GM19397 (cell line): ENCODE measurements around the gene LSM2.

Experiments used
- ATAC-seq: cut with Tn5 transposase; IDR thresholded peaks from one replicate; pipeline ENCODE4 v1.9.1; 2021; ENCODE audit warnings: mild to moderate bottlenecking, moderate library complexity; ENCODE audit not compliant: unreplicated experiment

Gene LSM2

GRCh38 chr6:31777667-31778050 lies 29.1 kb downstream of the LSM2 start:
- no peak for ATAC-seq

DNA sequence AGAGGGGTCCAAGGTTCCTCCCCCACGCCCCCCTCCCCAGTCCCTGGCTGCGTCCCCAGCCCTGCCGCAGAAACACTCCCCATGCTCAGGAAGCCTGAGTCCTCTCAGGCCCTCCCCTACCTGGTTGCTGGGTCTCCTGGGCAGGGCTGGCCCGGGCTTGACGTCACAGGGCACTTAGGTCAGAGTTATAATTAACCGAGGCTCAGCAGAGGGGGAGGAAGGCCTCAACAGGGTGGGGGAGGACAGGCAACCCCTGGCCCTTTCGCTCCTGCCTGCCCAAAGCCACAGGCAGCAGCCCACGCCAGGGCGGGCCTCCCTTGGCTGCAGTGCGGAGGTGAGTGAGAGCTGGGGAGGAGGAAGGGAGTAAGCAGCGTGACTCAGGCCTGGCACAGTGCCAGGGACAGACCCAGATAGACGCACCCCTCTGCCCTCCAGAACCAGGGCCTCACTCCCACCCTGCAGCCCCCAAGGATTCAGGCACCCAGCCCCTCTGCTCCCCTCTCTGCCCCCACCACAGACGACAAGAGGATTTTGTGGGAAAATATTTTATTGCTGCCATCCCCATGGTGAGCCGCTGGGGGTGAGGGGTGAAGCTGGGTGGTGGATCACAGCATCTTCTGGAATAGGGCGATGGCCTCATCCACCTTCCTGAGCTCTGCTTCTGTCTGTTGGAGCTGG lies 29.6 kb downstream of the LSM2 start, which contains the start of gene VWA7:
VWA7 (minus strand) TSS at position 340 of the 678 bp plus-strand sequence. CDS start 549 bp downstream, outside the sequence.
- ATAC-seq, result no peak

- ATAC-seq, result no peak
Observed at GRCh38 chr6:31776485-31776988, 30.2 kb downstream of the LSM2 start.

- ATAC-seq, result no peak
Observed at GRCh38 chr6:31775633-31776484, 30.9 kb downstream of the LSM2 start.

DNA sequence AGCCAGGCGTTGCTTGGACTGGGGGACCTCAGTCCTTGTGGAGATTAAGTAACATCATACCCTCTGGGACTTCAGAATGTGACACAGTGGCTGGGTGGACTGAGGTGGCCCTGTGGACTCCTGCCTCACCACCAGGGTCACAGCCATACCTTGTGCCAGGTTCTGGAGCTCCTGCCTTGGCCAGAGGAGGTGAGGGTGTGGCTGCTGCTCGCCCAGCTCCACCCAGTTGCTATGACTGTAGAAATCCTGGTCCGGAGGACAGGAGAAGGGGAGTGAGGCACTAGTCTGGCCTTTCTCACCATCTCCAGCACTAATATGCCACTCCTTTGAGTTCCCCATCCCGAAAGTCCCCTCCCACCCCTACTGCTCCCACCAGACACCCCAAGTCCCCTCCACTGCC lies 31.6 kb downstream of the LSM2 start:
- no peak for ATAC-seq

DNA sequence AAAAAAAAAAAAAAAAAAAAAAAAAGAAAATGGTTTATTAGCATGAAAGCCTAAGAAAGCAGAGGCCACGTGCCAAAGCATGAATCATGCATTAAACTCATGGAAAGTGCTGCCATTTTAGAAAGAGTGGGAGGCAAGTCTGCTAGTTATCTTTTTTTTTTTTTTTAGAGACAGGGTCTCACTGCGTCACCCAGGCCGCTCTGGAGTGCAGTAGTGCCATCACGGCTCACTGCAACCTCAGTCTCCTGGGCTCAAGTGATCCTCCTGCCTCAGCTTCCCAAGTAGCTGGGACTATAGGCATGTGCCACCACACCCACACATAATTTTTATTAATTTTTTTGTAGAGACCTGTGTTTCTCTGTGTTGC lies 34.8 kb downstream of the LSM2 start:
- no peak for ATAC-seq

- no peak for ATAC-seq
Observed at GRCh38 chr6:31770860-31771259, 35.9 kb downstream of the LSM2 start.

DNA sequence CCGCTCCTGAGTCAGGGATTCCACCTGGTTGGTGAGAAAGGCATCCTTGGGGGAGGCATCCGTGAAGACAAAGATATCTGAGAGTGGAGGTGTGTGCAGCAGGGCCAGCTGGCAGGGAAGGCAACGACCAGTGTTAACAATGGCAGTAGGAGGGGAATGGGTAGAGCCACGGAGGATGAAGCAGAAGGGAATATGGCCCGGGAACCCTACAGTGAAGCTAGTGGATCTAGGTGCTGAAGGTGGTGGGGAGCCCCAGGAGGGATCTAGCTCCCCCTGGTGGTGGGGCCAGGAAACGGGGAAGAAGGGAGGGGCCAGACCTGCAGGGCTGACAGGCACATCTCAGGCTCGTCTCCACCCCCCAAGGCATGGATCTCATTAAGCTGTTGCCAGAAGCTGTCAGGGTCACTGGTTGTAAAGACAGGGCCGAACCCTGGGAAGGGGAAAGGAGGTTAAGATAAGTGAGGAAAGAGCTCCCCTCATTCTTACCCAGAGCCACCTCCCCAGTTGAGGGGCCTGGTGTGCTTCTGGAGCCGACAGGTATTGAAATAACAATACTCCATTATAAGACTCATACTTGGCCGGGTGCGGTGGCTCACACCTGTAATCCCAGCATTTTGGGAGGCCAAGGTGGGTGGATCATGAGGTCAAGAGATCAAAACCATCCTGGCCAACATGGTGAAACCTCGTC lies 36.9 kb downstream of the LSM2 start:
- no peak for ATAC-seq

- no peak for ATAC-seq
Observed at GRCh38 chr6:31768363-31769257, 38.2 kb downstream of the LSM2 start.

DNA sequence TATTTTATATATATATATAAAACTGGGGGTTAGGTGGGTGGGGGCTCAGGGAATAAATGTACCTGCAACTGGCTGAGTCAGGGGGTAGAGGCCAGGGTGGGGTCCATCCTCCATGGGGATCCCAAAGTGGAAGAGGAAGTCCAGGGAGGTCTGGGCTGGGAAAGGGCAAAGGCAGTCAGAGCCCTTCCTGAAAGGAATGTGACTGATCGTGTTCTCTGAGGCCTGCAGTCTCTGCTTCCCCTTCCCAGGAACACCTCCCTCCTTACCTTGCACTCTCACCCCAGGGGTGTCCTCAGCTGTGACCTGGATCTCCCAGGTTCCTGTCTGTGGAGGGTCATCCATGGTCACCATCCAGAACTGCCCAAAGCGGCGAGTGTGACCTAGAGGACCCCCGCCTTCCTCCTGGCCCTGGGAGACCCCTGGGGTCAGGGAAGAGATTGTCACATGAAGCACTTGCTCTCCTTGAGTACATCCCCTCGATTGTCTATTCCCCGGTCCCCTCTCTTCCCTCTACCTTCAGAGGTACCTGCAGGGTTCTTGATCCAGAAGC lies 39.6 kb downstream of the LSM2 start:
- ATAC-seq, result no peak

DNA sequence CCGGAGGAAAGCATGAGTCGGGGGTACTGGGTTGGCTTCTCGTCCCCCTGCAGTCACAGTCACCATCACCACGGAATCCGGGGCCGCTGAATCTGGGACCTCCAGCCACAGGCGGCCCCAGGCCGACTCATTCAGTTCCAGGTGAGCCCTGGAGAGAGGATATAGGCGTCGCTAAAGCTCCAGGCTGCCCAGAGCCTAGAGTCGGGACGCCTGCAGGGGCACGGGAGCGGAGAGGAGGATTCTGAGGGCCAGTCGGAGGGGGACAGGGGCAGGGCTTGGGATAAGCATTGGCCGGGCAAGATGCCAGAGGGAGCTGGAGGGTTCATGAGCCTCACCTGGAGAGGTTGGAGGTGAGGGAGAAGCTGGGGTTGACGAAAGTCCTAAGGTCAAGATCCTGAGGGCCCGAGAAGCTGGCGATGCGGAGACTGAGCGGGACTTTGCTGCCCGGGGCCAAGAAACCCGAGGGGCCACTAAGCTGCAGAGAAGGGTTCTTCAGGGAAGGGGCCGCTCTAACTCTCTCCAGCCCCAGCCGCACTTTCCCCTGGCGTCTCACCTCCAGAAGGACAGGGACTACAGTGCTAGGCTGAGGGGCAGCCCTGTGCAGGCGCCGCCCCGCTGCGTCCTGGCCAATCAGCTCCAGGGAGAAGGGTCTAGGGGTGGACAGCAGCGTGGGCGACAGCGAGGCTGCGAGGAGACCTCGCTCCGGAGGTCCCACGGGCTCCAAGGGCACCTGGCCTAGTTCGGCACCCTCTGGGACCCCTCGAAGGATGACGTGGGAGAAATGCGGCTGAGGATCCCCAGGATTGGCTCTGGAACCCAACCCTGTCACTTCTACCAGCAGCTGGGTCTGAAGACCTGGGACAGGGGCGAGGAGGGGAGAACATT lies 40.6 kb downstream of the LSM2 start:
- no peak for ATAC-seq

- ATAC-seq, result no peak
Observed at GRCh38 chr6:31765559-31765909, 41.2 kb downstream of the LSM2 start.

GRCh38 chr6:31764198-31764597 lies 42.6 kb downstream of the LSM2 start:
- no peak for ATAC-seq

- no peak for ATAC-seq
Observed at GRCh38 chr6:31763619-31763940, 43.2 kb downstream of the LSM2 start.

GRCh38 chr6:31762878-31763618 lies 43.7 kb downstream of the LSM2 start:
- no peak for ATAC-seq

GRCh38 chr6:31762356-31762755 lies 44.4 kb downstream of the LSM2 start, which contains the start of gene SAPCD1:
Gene SAPCD1 (plus strand): TSS chr6:31762656. CDS start chr6:31763055, 399 bp downstream.
- ATAC-seq, result no peak

- no peak for ATAC-seq
Observed at GRCh38 chr6:31761343-31761742, 45.4 kb downstream of the LSM2 start.

DNA sequence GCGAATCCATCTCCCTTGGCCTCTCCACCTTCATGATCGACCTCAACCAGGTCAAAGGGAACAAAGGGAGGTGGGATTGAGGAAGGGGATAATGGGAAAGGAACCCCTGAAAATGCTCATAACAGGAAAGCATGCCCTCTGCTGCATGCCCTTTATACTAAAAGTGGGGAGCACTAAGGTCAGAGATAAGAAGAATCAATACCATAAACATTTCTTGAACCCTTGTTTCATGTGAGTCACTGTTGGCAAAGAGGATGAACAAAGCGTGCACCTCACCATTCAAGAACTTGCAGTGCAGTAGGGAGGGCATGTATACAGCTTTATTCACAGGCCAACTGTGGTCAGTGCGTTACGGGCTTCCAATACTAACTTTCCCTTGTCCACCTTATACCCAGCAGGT lies 46.0 kb downstream of the LSM2 start:
- ATAC-seq, result no peak

GRCh38 chr6:31758281-31758680 lies 48.5 kb downstream of the LSM2 start:
- ATAC-seq, result no peak
